H1 (cell line): Measurements from ENCODE around the gene HLA-DOB. TPM values are rescaled to one million over a fixed set of nuclear protein-coding genes. Genes with fewer than 3 reads are reported as not detected.

Source experiments
- CTCF ChIA-PET: fragments of 300-600 bp; sonication (Branson Sonifier 250); formaldehyde crosslinking; loops from one replicate; lab custom pipeline; 2021; ENCODE audit not compliant: partially characterized antibody; lab: Charles Lee
- POLR2A ChIA-PET: fragments of 300-600 bp; sonication (Branson Sonifier 250); formaldehyde crosslinking; loops from one replicate; lab custom pipeline; 2021; ENCODE audit warnings: inconsistent platforms; ENCODE audit not compliant: partially characterized antibody; lab: Charles Lee
- DNase-seq, 2 experiments: peaks; one replicate each; pipeline versions ENCODE4 v3.0.0 to v3.0.0-alpha.2; 2010 to 2022; ENCODE audit warnings: low spot score in 2 of 2, low read depth in 1 of 2, mixed read lengths in 1 of 2
- FAIRE-seq: peaks from 2 replicates; lab custom pipeline; 2011; peaks lifted over from hg19 to GRCh38; lab: Jason Lieb, UNC
- H2AFZ ChIP-seq: 2 replicates; pipeline ENCODE4 v1.8.1; 2012; ENCODE audit warnings: low read length, inconsistent platforms
- H2AK5ac ChIP-seq: 2 replicates; pipeline ENCODE4 v1.6.1; 2013; ENCODE audit warnings: low read depth, low read length
- H2BK120ac ChIP-seq: replicated peaks from 2 replicates; pipeline ENCODE3; 2013; ENCODE audit warnings: low read depth, low read length, inconsistent platforms
- H2BK12ac ChIP-seq: 2 replicates; pipeline ENCODE4 v1.6.1; 2013; ENCODE audit warnings: low read depth, low read length
- H2BK15ac ChIP-seq: 2 replicates; pipeline ENCODE4 v1.6.1; 2013; ENCODE audit warnings: low read length
- H2BK20ac ChIP-seq: 2 replicates; pipeline ENCODE4 v1.6.1; 2013; ENCODE audit warnings: low read length
- H2BK5ac ChIP-seq: 2 replicates; pipeline ENCODE4 v1.6.1; 2013; ENCODE audit warnings: low read depth, low read length
- H3K14ac ChIP-seq: 2 replicates; pipeline ENCODE4 v1.6.1; 2013; ENCODE audit warnings: inconsistent platforms; ENCODE audit not compliant: insufficient read length
- H3K18ac ChIP-seq: 2 replicates; pipeline ENCODE4 v1.6.1; 2013; ENCODE audit warnings: low read length; ENCODE audit errors: extremely low read depth
- H3K23ac ChIP-seq: 2 replicates; pipeline ENCODE4 v1.6.1; 2013; ENCODE audit warnings: inconsistent platforms; ENCODE audit not compliant: insufficient read length
- H3K23me2 ChIP-seq: 2 replicates; pipeline ENCODE4 v1.6.1; 2013; ENCODE audit warnings: low read depth, low read length
- H3K27ac ChIP-seq: 2 replicates; pipeline ENCODE4 v1.6.1; 2011; ENCODE audit warnings: low read depth, low read length, inconsistent platforms
- H3K27me3 ChIP-seq, 4 experiments: replicated peaks in 1 of 4; 1 replicate in 1 of 4; 2 replicates in 3 of 4; pipeline versions ENCODE4 v1.6.1 to v1.8.1; 2011 to 2013; ENCODE audit warnings: low read length in 3 of 4, mild to moderate bottlenecking in 3 of 4, inconsistent platforms in 2 of 4, mixed read lengths in 2 of 4, moderate library complexity in 1 of 4; ENCODE audit not compliant: control insufficient read depth in 3 of 4, insufficient read depth in 3 of 4; ENCODE audit errors: extremely low read depth in 1 of 4
- H3K36me3 ChIP-seq, 4 experiments: 2 replicates each; pipeline versions ENCODE4 v1.6.1 to v1.8.1; 2011 to 2013; ENCODE audit warnings: mild to moderate bottlenecking in 4 of 4, low read length in 3 of 4, moderate library complexity in 2 of 4, control low read depth in 1 of 4, inconsistent platforms in 1 of 4; ENCODE audit not compliant: insufficient read depth in 4 of 4, control insufficient read depth in 2 of 4
- H3K4ac ChIP-seq: replicated peaks from 2 replicates; pipeline ENCODE3; 2013; ENCODE audit warnings: low read length, low read depth, mixed read lengths, inconsistent platforms; ENCODE audit not compliant: insufficient read length
- H3K4me1 ChIP-seq, 4 experiments: replicated peaks in 1 of 4; 1 replicate in 1 of 4; 2 replicates in 3 of 4; pipeline versions ENCODE4 v1.6.1 to v1.8.1; 2011 to 2013; ENCODE audit warnings: low read length in 3 of 4, inconsistent platforms in 2 of 4, mixed read lengths in 1 of 4; ENCODE audit not compliant: insufficient read depth in 4 of 4, control insufficient read depth in 3 of 4
- H3K4me2 ChIP-seq, 2 experiments: 2 replicates each; pipeline versions ENCODE4 v1.6.1 to v1.8.1; 2011 to 2013; ENCODE audit warnings: low read depth in 2 of 2, low read length in 2 of 2, control low read depth in 1 of 2, inconsistent platforms in 1 of 2, mild to moderate bottlenecking in 1 of 2; ENCODE audit not compliant: insufficient read depth in 1 of 2
- H3K4me3 ChIP-seq, 4 experiments: fragments of 200-600, 300-600 bp in 1 of 4; sonication (generic), shearing (Covaris generic), sonication (Bioruptor Twin) in 1 of 4; 2 replicates each; pipeline versions ENCODE4 v1.5.1 to v1.8.1; 2011 to 2016; ENCODE audit warnings: low read length in 4 of 4, low read depth in 3 of 4, control low read depth in 2 of 4, inconsistent platforms in 2 of 4, mild to moderate bottlenecking in 2 of 4, mixed read lengths in 1 of 4, moderate library complexity in 1 of 4; ENCODE audit not compliant: insufficient read depth in 2 of 4; ENCODE audit errors: extremely low read depth in 1 of 4
- H3K56ac ChIP-seq: replicated peaks from 2 replicates; pipeline ENCODE3; 2013; ENCODE audit warnings: low read depth, mild to moderate bottlenecking, mixed read lengths, low read length, inconsistent platforms; ENCODE audit not compliant: insufficient read length
- H3K79me1 ChIP-seq: 2 replicates; pipeline ENCODE4 v1.6.1; 2013; ENCODE audit warnings: low read depth, low read length, control low read depth
- H3K79me2 ChIP-seq, 2 experiments: 2 replicates each; pipeline versions ENCODE4 v1.6.1 to v1.8.1; 2012 to 2013; ENCODE audit warnings: low read length in 2 of 2, mild to moderate bottlenecking in 2 of 2, inconsistent platforms in 1 of 2; ENCODE audit not compliant: insufficient read depth in 2 of 2, control insufficient read depth in 1 of 2
- H3K9ac ChIP-seq, 4 experiments: replicated peaks in 1 of 4; 1 replicate in 1 of 4; 2 replicates in 3 of 4; pipeline versions ENCODE4 v1.6.1 to v1.8.1; 2011 to 2013; ENCODE audit warnings: low read depth in 3 of 4, low read length in 3 of 4, control low read depth in 2 of 4, mild to moderate bottlenecking in 2 of 4, moderate library complexity in 2 of 4, inconsistent platforms in 1 of 4; ENCODE audit errors: extremely low read depth in 1 of 4
- H3K9me3 ChIP-seq, 2 experiments: 2 replicates each; pipeline versions ENCODE4 v1.6.1 to v1.8.1; 2012 to 2013; ENCODE audit warnings: mild to moderate bottlenecking in 2 of 2, moderate library complexity in 2 of 2, control low read depth in 1 of 2, inconsistent platforms in 1 of 2, low read depth in 1 of 2, low read length in 1 of 2, mixed read lengths in 1 of 2; ENCODE audit not compliant: insufficient read depth in 2 of 2
- H4K20me1 ChIP-seq, 2 experiments: replicated peaks in 1 of 2; 2 replicates each; pipeline versions ENCODE3 to v1.8.1; 2011 to 2013; ENCODE audit warnings: inconsistent platforms in 2 of 2, low read length in 2 of 2, mild to moderate bottlenecking in 1 of 2; ENCODE audit not compliant: insufficient read depth in 2 of 2, control insufficient read depth in 1 of 2
- H4K5ac ChIP-seq: 2 replicates; pipeline ENCODE4 v1.6.1; 2013; ENCODE audit warnings: low read length, low read depth, mixed read lengths, inconsistent platforms; ENCODE audit not compliant: insufficient read length
- H4K8ac ChIP-seq: 2 replicates; pipeline ENCODE4 v1.8.0; 2013; ENCODE audit warnings: mild to moderate bottlenecking, moderate library complexity, low read length, inconsistent platforms; ENCODE audit not compliant: insufficient read depth; ENCODE audit errors: extremely low read depth
- H4K91ac ChIP-seq: replicated peaks from 2 replicates; pipeline ENCODE3; 2013; ENCODE audit warnings: low read length, mixed read lengths, inconsistent platforms; ENCODE audit not compliant: insufficient read length
- CREB1 ChIP-seq: IDR thresholded peaks from 2 replicates; pipeline ENCODE4 v1.6.1; 2012; ENCODE audit warnings: inconsistent platforms
- RFX5 ChIP-seq: IDR thresholded peaks from 2 replicates; pipeline ENCODE4 v1.6.1; 2011; ENCODE audit warnings: low read depth, low read length, improper control_type of control experiment, borderline replicate concordance
- SP1 ChIP-seq: IDR thresholded peaks from 2 replicates; pipeline ENCODE4 v1.6.1; 2011; ENCODE audit warnings: low read depth, low read length
- WGBS, 2 experiments: shearing (Covaris generic) in 1 of 2; methylation state at CpG; one replicate each; pipeline versions ENCODE4 v1.1.6 to v1.1.7; 2013 to 2015; ENCODE audit warnings: low lambda C conversion rate in 2 of 2, mixed read lengths in 2 of 2, inconsistent platforms in 1 of 2, low coverage in 1 of 2, missing lambda C conversion rate in 1 of 2; ENCODE audit not compliant: insufficient replicate concordance in 2 of 2, insufficient coverage in 1 of 2, insufficient read length in 1 of 2; ENCODE audit errors: extremely low coverage in 1 of 2, missing lambda C conversion rate in 1 of 2; 5-methylcytosine and 5-hydroxymethylcytosine counted together
- long read RNA-seq, 2 experiments: library from RNA in 1 of 2; library from capped mRNA in 1 of 2; stranded (forward); transcript quantifications; one replicate each; pipeline ENCODE4 v2.0.0, GENCODE V29; 2021; ENCODE audit warnings: inconsistent platforms in 1 of 2
- polyA minus RNA-seq, 3 experiments: library from RNA; depleted of rRNA, polyadenylated mRNA; stranded (reverse); fragments of >200 nt; gene quantifications; 1 replicate in 2 of 3; 2 replicates in 1 of 3; pipeline ENCODE4 v1.2.3, GENCODE V29; 2011
- polyA plus RNA-seq, 7 experiments: library from polyadenylated mRNA; depleted of rRNA in 3 of 7; stranded (reverse) in 5 of 7; unstranded in 2 of 7; fragments of >200 nt in 5 of 7; fragments of 200-250 nt in 2 of 7; gene quantifications; 1 replicate in 5 of 7; 2 replicates in 1 of 7; 4 replicates in 1 of 7; pipeline versions ENCODE4 v1.2.1 to v1.2.3, GENCODE V29; 2011 to 2013; ENCODE audit warnings: missing spikeins in 2 of 7, mixed read lengths in 2 of 7
- total RNA-seq: library from RNA; stranded (reverse); fragmentation: NEBNext Ultra II Directional; extraction: Animal tissue kit (Norgen Biotek cat#: 25700); gene quantifications from 2 replicates; pipeline ENCODE4 v1.2.1, GENCODE V29; 2021

Gene HLA-DOB
- total RNA-seq: 0.27 TPM in 1 of 2 replicates, not detected in the other
- 0.19 and 0.35 TPM in 2 replicates for polyA plus RNA-seq (2011; rRNA removed)
- polyA plus RNA-seq (2011; cell fraction: cytosol; rRNA removed): 0.28 TPM
- 0.36 TPM for polyA plus RNA-seq (2011; cell fraction: nucleus; rRNA removed)
- polyA plus RNA-seq (2012, experiment 1 of 2): 0.20 to 0.55 TPM (median 0.21 TPM) in 3 of 4 replicates, not detected in the other
- 0.37 TPM for polyA plus RNA-seq (2012, experiment 2 of 2)
- polyA plus RNA-seq (2013, experiment 1 of 2): 0.26 TPM
- 0.53 TPM for polyA plus RNA-seq (2013, experiment 2 of 2)
- 0.16 and 0.46 TPM in 2 replicates for polyA minus RNA-seq (2011; rRNA and poly(A)+ RNA removed)
- not detected for polyA minus RNA-seq (2011; cell fraction: cytosol; rRNA and poly(A)+ RNA removed)
- 0.50 TPM for polyA minus RNA-seq (2011; cell fraction: nucleus; rRNA and poly(A)+ RNA removed)
- long read RNA-seq, experiment 1: 0 reads
- long read RNA-seq, experiment 2: 0 reads

GRCh38 chr6:32816746-32817204 lies at the start of gene HLA-DOB:
Gene HLA-DOB (minus strand): TSS chr6:32817002. CDS start chr6:32816951, 51 bp downstream.
- Histone ChIP-seq H4K91ac (no peak within 1 kb of the TSS), H4K20me1 (no peaks in the 10 kb centered on the region), H3K36me3 (no peaks in the 10 kb centered on the region), H2BK15ac (no peak within 1 kb of the TSS), H2AFZ (peak within 1 kb of the TSS; percentile 63; the same call in 1 of the 2 replicates), H3K27ac (no peak within 1 kb of the TSS), H3K79me2 (no peaks in the 10 kb centered on the region), H2BK20ac (no peak within 1 kb of the TSS), H3K23me2 (no peaks in the 10 kb centered on the region), H3K4me3 (no peak within 1 kb of the TSS), H3K18ac (no peak within 1 kb of the TSS), H3K4me1 (no peaks in the 10 kb centered on the region), H3K27me3 (no peaks in the 10 kb centered on the region; a peak in 1 of 7 replicates), H2BK5ac (no peak within 1 kb of the TSS), H3K9ac (no peak within 1 kb of the TSS; a peak in 1 of 7 replicates), H2BK12ac (no peak within 1 kb of the TSS), H2AK5ac (no peak within 1 kb of the TSS), H2BK120ac (no peak within 1 kb of the TSS), H4K5ac (no peak within 1 kb of the TSS), H3K14ac (no peak within 1 kb of the TSS), H3K79me1 (no peaks in the 10 kb centered on the region), H3K23ac (no peak within 1 kb of the TSS), H3K4ac (no peak within 1 kb of the TSS), H3K9me3 (no peaks in the 10 kb centered on the region), H3K4me2 (no peak within 1 kb of the TSS), H3K56ac (no peak within 1 kb of the TSS), H4K8ac (no peak within 1 kb of the TSS)
- no peak for TF ChIP-seq SP1
- peak; percentile 95 for TF ChIP-seq RFX5
- peak; percentile 71; the same call in 1 of the 2 replicates for TF ChIP-seq CREB1
- ChIA-PET POLR2A (no interaction called here), CTCF (interaction anchor here (0.6 kb wide), 1 partner anchor 19 kb away, joined by 3 read pairs; no protein-coding TSS in a partner anchor)
- WGBS, 2 experiments: 66% methylated on average over 3 of the region's 3 CpGs; no CpG with 5 or more reads in 1 of the 2 experiments
- DNase-seq (no peak), FAIRE-seq (no peak)
